ENCODE data around the gene TIGD3. TPM values are rescaled to one million over a fixed set of nuclear protein-coding genes. Genes with fewer than 3 reads are reported as not detected.

TIGD3 gene
- total and polyA plus RNA-seq, 2 of the 13 experiments (the other 11 are each of a cell fraction or from before 2014, with no cell fraction given) = 0.49 to 4.9 TPM

GRCh38 chr11:65378208-65378927 is 23.8 kb downstream of the TIGD3 start (continued):
- TF ChIP-seq BCL3 (CRISPR knock-in tag; IDR thresholded peaks at IDR 0.05) (no peak), LCORL (IDR thresholded peaks at IDR 0.05) (no peak), LCORL (CRISPR knock-in tag; IDR thresholded peaks at IDR 0.05) (no peak), FUBP1 (CRISPR knock-in tag; IDR thresholded peaks at IDR 0.05; ENCODE audit: borderline replicate concordance) (no peak), ATF1 (CRISPR knock-in tag; IDR thresholded peaks at IDR 0.05) (no peak), ZNF30 (CRISPR knock-in tag; IDR thresholded peaks at IDR 0.05) (no peak), ZNF253 (CRISPR knock-in tag; IDR thresholded peaks at IDR 0.05; ENCODE audit: borderline replicate concordance) (no peak), ZSCAN21 (CRISPR knock-in tag; IDR thresholded peaks at IDR 0.05; ENCODE audit: borderline replicate concordance) (no peak), FOXM1 (CRISPR knock-in tag; IDR thresholded peaks at IDR 0.05) (no peak), ZNF3 (CRISPR knock-in tag; IDR thresholded peaks at IDR 0.05) (no peak), BRCA1 (CRISPR knock-in tag; IDR thresholded peaks at IDR 0.05) (no peak), NKX3-1 (CRISPR knock-in tag; IDR thresholded peaks at IDR 0.05) (no peak), KAT2B (IDR thresholded peaks at IDR 0.05; ENCODE audit: borderline replicate concordance, low read depth, low read length) (no peak), RFX5 (IDR thresholded peaks at IDR 0.05; ENCODE audit: low read depth, low read length) (no peak), MATR3 (CRISPR knock-in tag; IDR thresholded peaks at IDR 0.05) (no peak), ZNF264 (CRISPR knock-in tag; IDR thresholded peaks at IDR 0.05) (no peak), ZFY (CRISPR knock-in tag; IDR thresholded peaks at IDR 0.05) (no peak), STAG1 (CRISPR knock-in tag; IDR thresholded peaks at IDR 0.05) (peak; percentile 55), ZXDC (CRISPR knock-in tag; IDR thresholded peaks at IDR 0.05) (no peak), ZFX (CRISPR knock-in tag; IDR thresholded peaks at IDR 0.05; ENCODE audit: low read depth) (0 out of 2 replicates have a peak, but pooled peaks have one; percentile 43), ZNF607 (CRISPR knock-in tag; IDR thresholded peaks at IDR 0.05; ENCODE audit: borderline replicate concordance) (no peak), KDM5B (CRISPR knock-in tag; IDR thresholded peaks at IDR 0.05; ENCODE audit: borderline replicate concordance) (no peak), TSC22D2 (CRISPR knock-in tag; IDR thresholded peaks at IDR 0.05; ENCODE audit: borderline replicate concordance) (no peak), KDM6A (CRISPR knock-in tag; IDR thresholded peaks at IDR 0.05; ENCODE audit: low read depth) (no peak)
- TF ChIP-seq, protein P1, sequence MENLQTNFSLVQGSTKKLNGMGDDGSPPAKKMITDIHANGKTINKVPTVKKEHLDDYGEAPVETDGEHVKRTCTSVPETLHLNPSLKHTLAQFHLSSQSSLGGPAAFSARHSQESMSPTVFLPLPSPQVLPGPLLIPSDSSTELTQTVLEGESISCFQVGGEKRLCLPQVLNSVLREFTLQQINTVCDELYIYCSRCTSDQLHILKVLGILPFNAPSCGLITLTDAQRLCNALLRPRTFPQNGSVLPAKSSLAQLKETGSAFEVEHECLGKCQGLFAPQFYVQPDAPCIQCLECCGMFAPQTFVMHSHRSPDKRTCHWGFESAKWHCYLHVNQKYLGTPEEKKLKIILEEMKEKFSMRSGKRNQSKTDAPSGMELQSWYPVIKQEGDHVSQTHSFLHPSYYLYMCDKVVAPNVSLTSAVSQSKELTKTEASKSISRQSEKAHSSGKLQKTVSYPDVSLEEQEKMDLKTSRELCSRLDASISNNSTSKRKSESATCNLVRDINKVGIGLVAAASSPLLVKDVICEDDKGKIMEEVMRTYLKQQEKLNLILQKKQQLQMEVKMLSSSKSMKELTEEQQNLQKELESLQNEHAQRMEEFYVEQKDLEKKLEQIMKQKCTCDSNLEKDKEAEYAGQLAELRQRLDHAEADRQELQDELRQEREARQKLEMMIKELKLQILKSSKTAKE (CRISPR knock-in tag; IDR thresholded peaks at IDR 0.05; ENCODE audit: borderline replicate concordance) = no peak
